ENCODE results near the gene C10orf143.
"Not testable (repeated sequence)": the region's sequence is repeated elsewhere in the genome, so short reads cannot be mapped to it uniquely, and the experiment has no call there.

Gene C10orf143

GRCh38 chr10:130024779-130025325 is 85.8 kb downstream of the C10orf143 start:
- Histone ChIP-seq H2AFZ (no peak overlapping the region), H3K36me3 (ENCODE audit: control insufficient read depth, insufficient read depth, low read length) (no peaks in the 10 kb centered on the region), H3K4me1 (no peaks in the 10 kb centered on the region), H3K4me2 (ENCODE audit: low read length) (no peak overlapping the region), H3K27ac (no peak overlapping the region), H3K9me3 (ENCODE audit: control insufficient read depth, low read length) (no peaks in the 10 kb centered on the region), H3K9ac (no peak overlapping the region), H3K27me3 (ENCODE audit: control insufficient read depth, insufficient read depth, low read length) (no peaks in the 10 kb centered on the region), H3K4me3 (ENCODE audit: low read depth, low read length) (no peak overlapping the region), H3K79me2 (no peaks in the 10 kb centered on the region)
- no peak for TF ChIP-seq CTCF (IDR thresholded peaks at IDR 0.05)

GRCh38 chr10:130024326-130024725 is 86.3 kb downstream of the C10orf143 start:
- H3K4me3 ChIP-seq (ENCODE audit: low read depth, low read length); H3K79me2 ChIP-seq; H3K4me2 ChIP-seq (ENCODE audit: low read length); H2AFZ ChIP-seq; H3K27me3 ChIP-seq (ENCODE audit: control insufficient read depth, insufficient read depth, low read length); H3K9me3 ChIP-seq (ENCODE audit: control insufficient read depth, low read length); H3K36me3 ChIP-seq (ENCODE audit: control insufficient read depth, insufficient read depth, low read length); H3K9ac ChIP-seq; H3K4me1 ChIP-seq; H3K27ac ChIP-seq: not testable (repeated sequence)

- no peak overlapping the region for H3K9ac ChIP-seq
- H3K4me3 ChIP-seq (ENCODE audit: low read depth, low read length) = no peak overlapping the region
- no peaks in the 10 kb centered on the region for H3K27me3 ChIP-seq (ENCODE audit: control insufficient read depth, insufficient read depth, low read length)
- no peaks in the 10 kb centered on the region for H3K79me2 ChIP-seq
- no peak overlapping the region for H2AFZ ChIP-seq
- no peak overlapping the region for H3K4me2 ChIP-seq (ENCODE audit: low read length)
- no peaks in the 10 kb centered on the region for H3K4me1 ChIP-seq
- TF ChIP-seq CTCF (IDR thresholded peaks at IDR 0.05) = no peak
- H3K27ac ChIP-seq = no peak overlapping the region
- H3K36me3 ChIP-seq (ENCODE audit: control insufficient read depth, insufficient read depth, low read length) = no peaks in the 10 kb centered on the region
- H3K9me3 ChIP-seq (ENCODE audit: control insufficient read depth, low read length) = no peaks in the 10 kb centered on the region
Measured at GRCh38 chr10:130023454-130024230, 87.0 kb downstream of the C10orf143 start.

GRCh38 chr10:130022511-130023299 is 87.9 kb downstream of the C10orf143 start:
- no peaks in the 10 kb centered on the region for H3K79me2 ChIP-seq
- no peaks in the 10 kb centered on the region for H3K9me3 ChIP-seq (ENCODE audit: control insufficient read depth, low read length)
- no peak overlapping the region for H2AFZ ChIP-seq
- H3K27me3 ChIP-seq (ENCODE audit: control insufficient read depth, insufficient read depth, low read length) = no peaks in the 10 kb centered on the region
- H3K9ac ChIP-seq = no peak overlapping the region
- no peak overlapping the region for H3K27ac ChIP-seq
- no peak for TF ChIP-seq CTCF (IDR thresholded peaks at IDR 0.05)
- no peaks in the 10 kb centered on the region for H3K36me3 ChIP-seq (ENCODE audit: control insufficient read depth, insufficient read depth, low read length)
- H3K4me2 ChIP-seq (ENCODE audit: low read length) = no peak overlapping the region
- no peaks in the 10 kb centered on the region for H3K4me1 ChIP-seq
- H3K4me3 ChIP-seq (ENCODE audit: low read depth, low read length) = no peak overlapping the region

- no peaks in the 10 kb centered on the region for H3K79me2 ChIP-seq
- no peaks in the 10 kb centered on the region for H3K27me3 ChIP-seq (ENCODE audit: control insufficient read depth, insufficient read depth, low read length)
- H3K4me1 ChIP-seq = no peaks in the 10 kb centered on the region
- H3K9me3 ChIP-seq (ENCODE audit: control insufficient read depth, low read length) = no peaks in the 10 kb centered on the region
- no peak overlapping the region for H3K4me2 ChIP-seq (ENCODE audit: low read length)
- H3K9ac ChIP-seq = no peak overlapping the region
- no peak overlapping the region for H3K27ac ChIP-seq
- TF ChIP-seq CTCF (IDR thresholded peaks at IDR 0.05) = no peak
- H2AFZ ChIP-seq = no peak overlapping the region
- no peaks in the 10 kb centered on the region for H3K36me3 ChIP-seq (ENCODE audit: control insufficient read depth, insufficient read depth, low read length)
- no peak overlapping the region for H3K4me3 ChIP-seq (ENCODE audit: low read depth, low read length)
Measured at GRCh38 chr10:130022086-130022485, 88.5 kb downstream of the C10orf143 start.

All from parathyroid adenoma (tissue), 2 donors.